Nephron (organoid): ENCODE results near the gene SMURF1.

ENCODE experiments used
- H3K27ac Mint-ChIP-seq, 3 experiments: 2 replicates each; pipeline ENCODE4 v1.8.0; 2020; ENCODE audit warnings: mixed read lengths in 3 of 3, mild to moderate bottlenecking in 2 of 3, moderate library complexity in 1 of 3
- H3K27me3 Mint-ChIP-seq: 2 replicates; pipeline ENCODE4 v1.8.0; 2021; ENCODE audit warnings: low read depth, mild to moderate bottlenecking, moderate library complexity, mixed read lengths
- H3K36me3 Mint-ChIP-seq: 2 replicates; pipeline ENCODE4 v1.8.0; 2020; ENCODE audit warnings: low read depth, mixed read lengths
- H3K4me1 Mint-ChIP-seq: 2 replicates; pipeline ENCODE4 v1.8.0; 2020; ENCODE audit warnings: mixed read lengths
- H3K4me3 Mint-ChIP-seq, 3 experiments: 2 replicates each; pipeline ENCODE4 v1.8.0; 2020; ENCODE audit warnings: mild to moderate bottlenecking in 3 of 3, mixed read lengths in 3 of 3, moderate library complexity in 2 of 3
- H3K9me3 Mint-ChIP-seq: 2 replicates; pipeline ENCODE4 v1.8.0; 2020; ENCODE audit warnings: mixed read lengths
- TF ChIP-seq, protein P1 (sequence below), 3 experiments: fragments of 200-600 bp; sonication (generic); IDR thresholded peaks; one replicate each; pipeline ENCODE4 v1.5.0; 2021; ENCODE audit warnings: antibody characterized with exemption in 3 of 3; ENCODE audit not compliant: unreplicated experiment in 3 of 3

The SMURF1 gene

DNA sequence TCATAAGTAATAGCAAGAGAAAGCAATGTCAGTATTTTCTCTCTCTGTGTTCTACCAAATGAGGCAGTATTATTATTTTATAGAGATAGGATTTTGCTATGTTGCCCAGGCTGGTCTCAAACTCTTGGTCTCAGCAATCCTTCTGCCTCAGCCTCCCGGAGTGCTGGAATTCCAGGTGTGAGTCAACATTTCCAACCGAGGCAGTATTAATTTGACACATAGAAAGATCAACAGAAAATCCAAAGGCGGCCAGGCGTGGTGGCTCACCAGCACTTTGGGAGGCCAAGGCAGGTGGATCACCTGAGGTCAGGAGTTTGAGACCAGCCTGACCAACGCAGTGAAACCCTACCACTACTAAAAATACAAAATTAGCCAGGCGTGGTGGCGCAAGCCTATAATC lies 71.8 kb downstream of the SMURF1 start:
- Mint-ChIP-seq H3K27ac (no peak overlapping the region), H3K9me3 (no peaks in the 10 kb centered on the region), H3K27me3 (no peaks in the 10 kb centered on the region), H3K4me1 (no peaks in the 10 kb centered on the region), H3K4me3 (no peak overlapping the region), H3K36me3 (peaks cover 13% of the 10 kb centered on the region)
- TF ChIP-seq, protein P1, sequence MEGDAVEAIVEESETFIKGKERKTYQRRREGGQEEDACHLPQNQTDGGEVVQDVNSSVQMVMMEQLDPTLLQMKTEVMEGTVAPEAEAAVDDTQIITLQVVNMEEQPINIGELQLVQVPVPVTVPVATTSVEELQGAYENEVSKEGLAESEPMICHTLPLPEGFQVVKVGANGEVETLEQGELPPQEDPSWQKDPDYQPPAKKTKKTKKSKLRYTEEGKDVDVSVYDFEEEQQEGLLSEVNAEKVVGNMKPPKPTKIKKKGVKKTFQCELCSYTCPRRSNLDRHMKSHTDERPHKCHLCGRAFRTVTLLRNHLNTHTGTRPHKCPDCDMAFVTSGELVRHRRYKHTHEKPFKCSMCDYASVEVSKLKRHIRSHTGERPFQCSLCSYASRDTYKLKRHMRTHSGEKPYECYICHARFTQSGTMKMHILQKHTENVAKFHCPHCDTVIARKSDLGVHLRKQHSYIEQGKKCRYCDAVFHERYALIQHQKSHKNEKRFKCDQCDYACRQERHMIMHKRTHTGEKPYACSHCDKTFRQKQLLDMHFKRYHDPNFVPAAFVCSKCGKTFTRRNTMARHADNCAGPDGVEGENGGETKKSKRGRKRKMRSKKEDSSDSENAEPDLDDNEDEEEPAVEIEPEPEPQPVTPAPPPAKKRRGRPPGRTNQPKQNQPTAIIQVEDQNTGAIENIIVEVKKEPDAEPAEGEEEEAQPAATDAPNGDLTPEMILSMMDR (IDR thresholded peaks at IDR 0.05; ENCODE audit: unreplicated experiment in 3 of 3) = no peak

DNA sequence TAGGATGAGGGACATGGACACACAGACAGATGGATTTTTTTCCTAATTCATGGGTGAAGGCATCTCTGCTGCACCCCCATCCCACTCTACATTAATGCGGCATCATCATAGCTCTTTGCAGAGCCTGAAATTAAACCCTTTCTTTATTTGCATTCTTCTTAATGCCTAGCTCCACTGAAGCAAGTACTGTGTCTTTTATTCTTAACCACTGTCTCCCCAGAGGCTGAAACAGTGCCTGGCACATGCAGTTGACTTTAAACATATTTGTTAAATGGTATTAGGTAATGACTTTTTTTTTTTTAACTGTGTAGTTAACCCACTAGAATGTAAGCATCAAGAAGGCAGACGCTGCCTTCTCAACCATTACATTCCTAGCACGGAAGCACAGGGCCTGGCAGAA lies 73.5 kb downstream of the SMURF1 start:
- Mint-ChIP-seq H3K27me3 (no peaks in the 10 kb centered on the region), H3K9me3 (no peaks in the 10 kb centered on the region), H3K4me3 (no peak overlapping the region), H3K4me1 (no peaks in the 10 kb centered on the region), H3K36me3 (peaks cover 16% of the 10 kb centered on the region), H3K27ac (no peak overlapping the region)
- TF ChIP-seq, protein P1 (IDR thresholded peaks at IDR 0.05; ENCODE audit: unreplicated experiment in 3 of 3) = no peak

GRCh38 chr7:99061001-99061776 lies 82.7 kb downstream of the SMURF1 start:
- no peaks in the 10 kb centered on the region for H3K9me3 Mint-ChIP-seq
- no peaks in the 10 kb centered on the region for H3K4me1 Mint-ChIP-seq
- H3K27me3 Mint-ChIP-seq = no peaks in the 10 kb centered on the region
- H3K27ac Mint-ChIP-seq = no peak overlapping the region
- TF ChIP-seq, protein P1 (IDR thresholded peaks at IDR 0.05; ENCODE audit: unreplicated experiment in 3 of 3) = no peak
- no peak overlapping the region for H3K4me3 Mint-ChIP-seq
- H3K36me3 Mint-ChIP-seq = peaks cover 21% of the 10 kb centered on the region

DNA sequence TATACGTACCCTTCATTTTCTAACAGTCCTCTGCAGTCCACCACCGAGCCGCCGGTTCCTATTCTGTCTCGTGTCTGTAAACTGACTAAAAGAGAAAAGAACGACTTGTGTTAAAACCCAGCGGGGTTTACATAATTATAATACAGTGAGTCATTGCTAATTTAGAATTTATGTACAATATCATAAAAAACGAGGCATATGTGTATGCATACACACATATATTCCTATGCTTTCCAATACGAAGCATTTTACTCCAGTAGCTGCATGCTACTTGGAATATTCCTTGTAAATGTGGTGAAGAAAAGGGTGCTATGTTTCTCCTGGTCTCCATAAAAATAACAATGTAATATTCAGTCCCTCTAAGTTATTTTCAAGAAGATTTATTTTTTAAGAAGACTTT lies 89.1 kb downstream of the SMURF1 start:
- H3K4me3 Mint-ChIP-seq = no peak overlapping the region

DNA sequence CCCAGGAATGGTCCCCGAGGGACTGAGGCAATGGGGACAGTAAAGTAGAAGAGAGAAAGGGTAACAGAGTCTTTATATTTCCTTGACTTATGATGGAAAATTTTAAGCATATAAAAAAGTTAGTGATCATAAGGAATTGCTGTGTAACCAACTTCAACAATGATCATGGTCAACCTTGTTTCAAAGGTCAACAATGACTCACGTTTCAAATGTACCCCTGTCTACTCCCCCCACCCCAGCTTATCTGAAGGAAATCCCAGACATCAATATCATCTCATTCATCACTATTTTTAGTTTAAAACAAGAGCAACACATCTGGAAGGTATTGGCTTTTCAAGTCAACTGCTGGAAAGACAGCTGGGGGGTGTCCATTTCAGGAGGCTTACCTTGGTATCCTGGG lies 92.9 kb downstream of the SMURF1 start:
- H3K4me1 Mint-ChIP-seq = no peaks in the 10 kb centered on the region

More for the DNA sequence above, 89.1 kb downstream of the SMURF1 start:
- H3K9me3 Mint-ChIP-seq = no peaks in the 10 kb centered on the region
- H3K27ac Mint-ChIP-seq = no peak overlapping the region
- TF ChIP-seq, protein P1 (IDR thresholded peaks at IDR 0.05; ENCODE audit: unreplicated experiment in 3 of 3) = no peak
- peaks cover 62% of the 10 kb centered on the region for H3K36me3 Mint-ChIP-seq
- H3K4me1 Mint-ChIP-seq = no peaks in the 10 kb centered on the region
- H3K27me3 Mint-ChIP-seq = no peaks in the 10 kb centered on the region

More for the DNA sequence above, 92.9 kb downstream of the SMURF1 start:
- Mint-ChIP-seq H3K9me3 (no peaks in the 10 kb centered on the region), H3K27me3 (no peaks in the 10 kb centered on the region), H3K27ac (no peak overlapping the region), H3K4me3 (no peak overlapping the region), H3K36me3 (peaks cover 71% of the 10 kb centered on the region)
- TF ChIP-seq, protein P1 (IDR thresholded peaks at IDR 0.05; ENCODE audit: unreplicated experiment in 3 of 3) = no peak
